Stimulated activated CD4-positive, alpha-beta T cell treated with anti-CD3 and anti-CD28 coated beads, TNF-alpha, amount 100 ng/mL, for 4 hours (primary cell): Measurements from ENCODE around the gene ZNF837.

Source experiments
- DNase-seq, 3 experiments: peaks; one replicate each; pipeline ENCODE4 v3.0.0-alpha.2; 2020; ENCODE audit warnings: low read depth in 3 of 3

ZNF837 gene

GRCh38 chr19:58319241-58319640 is 61.6 kb downstream of the ZNF837 start:
- DNase-seq, result no peak

GRCh38 chr19:58318297-58318696 is 62.5 kb downstream of the ZNF837 start:
- no peak for DNase-seq
